ENCODE measurements around the gene BDKRB2.

BDKRB2 gene

DNA sequence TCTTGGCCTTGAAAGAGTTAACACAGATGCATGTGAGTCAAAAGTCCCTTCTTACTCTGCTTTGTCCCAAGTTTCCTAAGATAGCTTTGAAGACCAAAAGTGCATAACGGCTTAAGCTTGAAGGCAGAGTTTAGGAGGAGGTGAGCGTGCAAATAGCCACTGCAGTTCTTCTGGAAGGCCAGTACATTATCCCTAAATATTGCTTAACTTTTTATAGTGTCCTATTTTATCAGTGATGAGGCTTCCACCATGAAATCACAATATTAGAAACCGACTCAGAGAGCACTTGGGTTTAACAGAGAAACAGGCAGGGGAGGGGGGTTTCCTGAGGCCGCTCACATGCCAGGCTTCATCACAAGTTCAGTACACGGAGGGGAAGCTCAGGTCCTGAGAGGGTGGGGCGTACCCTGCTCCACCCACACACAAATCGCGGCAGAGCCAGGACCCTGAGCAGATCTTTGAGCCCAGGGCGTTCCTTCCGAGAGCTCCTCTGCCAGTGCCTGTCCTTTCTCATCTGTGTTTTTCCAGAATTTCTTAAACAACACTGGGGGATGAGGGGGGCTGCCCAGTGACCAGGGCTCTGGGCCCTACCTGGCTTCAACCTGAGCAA, 26.8 kb upstream of the BDKRB2 start:
- no peak for DNase-seq

DNA sequence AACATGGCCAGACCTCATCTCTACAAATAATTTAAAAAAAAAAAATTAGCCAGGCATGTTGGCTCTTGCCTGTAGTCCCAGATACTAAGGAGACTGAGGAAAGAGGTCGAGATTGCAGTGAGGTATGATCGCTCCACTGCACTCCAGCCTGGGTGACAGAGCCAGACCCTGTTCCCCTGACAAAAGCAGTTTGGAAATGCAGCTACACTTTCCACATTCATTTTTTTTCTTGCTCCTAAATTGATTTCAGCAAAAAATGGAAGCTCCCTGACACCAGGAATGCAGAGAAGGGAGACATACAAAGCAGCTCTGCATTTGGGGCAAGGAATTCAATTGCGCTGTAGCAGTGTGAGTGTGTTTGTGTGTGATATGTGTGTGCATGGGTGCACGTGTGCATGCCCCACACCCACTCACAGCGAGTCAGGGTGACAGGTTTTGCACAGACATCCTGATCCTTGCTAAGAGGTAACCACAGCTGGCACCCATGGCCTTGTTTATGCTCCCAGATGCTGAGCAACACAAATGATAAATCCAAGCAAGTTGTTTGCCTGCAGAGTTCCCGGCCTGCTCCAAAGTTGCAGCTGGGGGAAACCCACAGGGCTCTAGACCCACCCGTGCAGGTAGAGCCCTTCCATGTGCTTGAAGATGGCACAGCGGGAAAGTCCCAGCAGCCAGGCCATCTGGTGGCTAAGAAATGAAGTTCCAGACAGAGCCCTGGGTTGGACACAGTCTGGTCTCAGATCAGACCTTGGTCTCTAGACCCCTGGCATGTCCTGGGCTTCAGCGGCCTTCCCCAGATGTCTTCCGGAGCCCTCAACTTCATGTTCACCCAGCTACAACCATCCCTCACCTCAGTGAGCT, 25.9 kb upstream of the BDKRB2 start:
- no peak for DNase-seq

DNA sequence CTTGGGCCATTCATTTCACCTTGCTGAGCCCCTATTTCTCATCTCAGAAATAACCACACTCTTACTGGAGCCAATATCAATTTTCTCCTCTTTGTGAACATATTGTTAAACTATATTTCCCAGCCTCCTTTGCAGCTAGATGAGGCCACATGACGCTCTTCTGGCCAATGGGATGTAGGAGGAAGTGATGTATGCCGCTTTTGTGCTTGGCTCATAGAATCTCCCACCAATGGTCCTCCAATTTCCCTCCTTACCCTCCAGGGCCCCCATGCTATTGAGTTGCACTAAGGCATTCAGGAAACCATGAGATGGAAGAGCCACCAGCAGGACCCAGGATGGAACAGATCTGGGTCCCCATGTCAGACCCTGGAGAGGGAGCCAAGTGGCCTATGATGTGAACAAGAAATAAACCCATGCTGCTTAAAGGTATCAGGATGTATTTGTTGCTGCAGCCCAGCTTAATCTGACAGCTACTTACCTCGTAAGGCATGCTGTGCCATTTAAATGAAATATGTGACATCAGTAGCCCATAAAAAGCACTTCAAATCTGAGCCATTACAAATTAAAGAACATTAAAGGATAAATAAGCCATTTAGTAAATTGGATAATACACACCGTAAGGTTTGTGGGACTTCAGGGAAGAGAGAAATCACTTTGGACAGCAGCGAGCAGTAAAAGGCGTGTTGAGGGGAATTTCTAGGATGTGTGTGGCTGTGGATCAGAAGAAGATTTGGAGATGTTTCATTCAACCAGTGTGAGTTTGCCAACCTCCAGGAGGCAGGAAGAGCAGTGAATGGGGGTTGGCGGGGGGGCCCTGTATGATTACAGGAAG, 24.4 kb upstream of the BDKRB2 start:
- no peak for DNase-seq

DNA sequence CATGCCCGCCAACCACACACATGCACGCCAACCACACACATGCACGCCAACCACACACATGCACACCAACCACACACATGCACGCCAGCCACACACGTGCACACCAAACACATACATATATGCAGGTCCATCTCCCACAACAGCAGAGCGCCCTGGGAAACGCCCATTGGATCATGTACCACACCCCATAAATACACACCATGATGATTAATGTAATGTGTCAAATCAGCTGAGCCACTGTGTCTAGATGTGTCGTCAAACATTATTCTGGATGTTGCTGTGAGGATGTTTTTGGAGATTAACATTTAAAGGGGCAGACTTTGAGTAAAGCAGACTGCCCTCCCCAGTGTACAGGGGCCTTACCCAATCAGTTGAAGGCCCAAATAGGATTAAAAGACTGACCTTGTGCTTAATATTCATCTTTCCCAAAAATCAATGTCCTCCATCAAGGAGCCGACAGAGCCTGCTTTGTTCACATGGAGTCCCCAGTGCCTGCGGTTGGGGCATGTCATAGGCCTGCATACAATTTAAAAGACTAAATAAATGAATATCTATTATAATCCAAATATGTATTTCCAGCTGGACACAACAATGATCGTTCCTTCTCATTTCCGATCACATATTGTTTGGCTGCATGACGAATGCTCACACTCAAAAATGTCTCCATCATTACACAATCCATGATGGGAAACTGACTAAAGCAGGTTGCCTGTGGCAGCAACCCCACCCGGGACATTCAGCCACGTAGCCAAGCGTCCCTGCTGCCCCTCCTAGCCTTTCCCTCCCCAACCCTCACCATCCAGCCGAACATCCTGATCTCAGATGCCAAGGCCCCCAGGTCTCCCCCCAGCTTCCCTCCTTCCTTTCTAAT, 23.2 kb upstream of the BDKRB2 start:
- DNase-seq = no peak

- no peak for DNase-seq
These were observed 22.1 kb upstream of the BDKRB2 start for GRCh38 chr14:96182546-96182945.

GRCh38 chr14:96184737-96185136, 19.9 kb upstream of the BDKRB2 start:
- DNase-seq = no peak

GRCh38 chr14:96187216-96188031, 17.2 kb upstream of the BDKRB2 start:
- no peak for DNase-seq

GRCh38 chr14:96189281-96189711, 15.3 kb upstream of the BDKRB2 start:
- DNase-seq = peak; percentile 31

DNA sequence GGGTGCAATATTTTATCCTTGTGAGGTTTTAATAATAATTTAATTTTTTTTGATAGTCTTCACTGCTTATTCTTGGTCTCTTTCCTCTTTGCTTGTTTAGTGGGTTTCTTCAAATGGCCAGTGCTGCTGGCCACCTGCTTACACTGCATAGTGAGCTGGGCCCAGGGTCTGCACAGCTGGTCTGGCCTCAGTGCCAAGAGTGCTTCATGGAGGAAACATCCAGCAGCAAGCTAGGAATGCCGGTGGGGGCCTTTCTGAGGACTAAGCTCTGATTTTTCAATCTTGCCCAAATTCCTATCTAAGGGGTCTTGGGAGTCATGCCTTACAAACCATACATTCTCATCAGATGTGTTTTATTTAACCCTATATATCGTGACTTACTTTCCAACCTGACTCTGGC, 13.3 kb upstream of the BDKRB2 start:
- DNase-seq = no peak

GRCh38 chr14:96191841-96192462, 12.7 kb upstream of the BDKRB2 start:
- no peak for DNase-seq

DNA sequence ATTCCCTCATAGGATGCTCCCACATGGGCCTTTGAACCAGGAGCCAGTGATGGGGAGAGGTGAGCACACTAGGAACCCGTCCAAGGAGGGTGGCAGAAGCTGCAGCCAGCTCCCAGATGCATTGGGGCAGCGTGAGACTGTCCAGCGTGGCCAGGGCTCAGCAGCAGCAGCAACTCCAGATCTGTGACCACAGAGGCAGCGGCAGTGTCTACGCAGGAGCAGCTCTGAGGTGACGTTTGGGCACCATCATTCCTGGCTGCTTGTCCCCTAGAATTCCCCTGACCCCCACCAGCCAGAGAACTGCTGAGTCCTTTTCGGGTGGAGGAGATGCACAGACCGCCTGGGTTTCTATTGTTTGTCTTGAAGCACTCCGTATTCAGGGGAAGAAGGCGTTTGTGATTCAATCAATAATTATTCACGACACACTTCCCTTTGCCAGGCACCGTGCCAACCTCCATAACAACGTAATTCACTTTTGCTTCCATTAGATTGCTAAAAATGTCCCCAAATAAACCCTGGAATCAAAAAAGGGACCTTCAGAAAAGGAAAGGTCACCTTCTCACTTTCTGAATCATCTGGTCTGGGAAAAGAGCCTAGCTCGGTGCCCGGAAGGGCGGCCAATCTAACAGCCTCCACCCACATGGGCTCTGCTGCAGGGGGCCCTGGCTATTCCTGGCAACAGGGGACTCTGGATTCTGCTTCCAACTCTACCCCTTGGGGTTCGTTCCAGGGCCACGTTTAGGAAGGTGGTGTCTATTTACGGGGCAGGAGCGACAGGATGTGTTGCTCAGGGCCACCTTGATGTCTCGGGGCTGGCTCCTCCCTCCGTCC, 11.4 kb upstream of the BDKRB2 start:
- no peak for DNase-seq

- DNase-seq = no peak
These were observed 10.4 kb upstream of the BDKRB2 start for GRCh38 chr14:96194262-96194656.

GRCh38 chr14:96194657-96195431, 9.8 kb upstream of the BDKRB2 start:
- DNase-seq = no peak

- DNase-seq = no peak
These were observed 9.1 kb upstream of the BDKRB2 start for GRCh38 chr14:96195441-96196081.

- DNase-seq = no peak
These were observed 7.3 kb upstream of the BDKRB2 start for GRCh38 chr14:96197163-96197852.

GRCh38 chr14:96197969-96198368, 6.7 kb upstream of the BDKRB2 start:
- no peak for DNase-seq

GRCh38 chr14:96198430-96199130, 6.1 kb upstream of the BDKRB2 start:
- DNase-seq = peak; percentile 29

GRCh38 chr14:96201157-96201556, 3.5 kb upstream of the BDKRB2 start:
- no peak for DNase-seq

Data from inflammatory macrophage treated with lipopolysaccharide for 4 hours (primary cell).